Measurements from ENCODE around the gene ARPC2. TPM values are rescaled to one million over a fixed set of nuclear protein-coding genes. Genes with fewer than 3 reads are reported as not detected.

The ARPC2 gene
- total and polyA plus RNA-seq, 10 of the 15 experiments (the other 5 are each of a cell fraction or from before 2014, with no cell fraction given) = 440 to 980 (median 709) TPM

GRCh38 chr2:218257390-218257981, 40.5 kb downstream of the ARPC2 start (continued):
- TF ChIP-seq, protein P1, sequence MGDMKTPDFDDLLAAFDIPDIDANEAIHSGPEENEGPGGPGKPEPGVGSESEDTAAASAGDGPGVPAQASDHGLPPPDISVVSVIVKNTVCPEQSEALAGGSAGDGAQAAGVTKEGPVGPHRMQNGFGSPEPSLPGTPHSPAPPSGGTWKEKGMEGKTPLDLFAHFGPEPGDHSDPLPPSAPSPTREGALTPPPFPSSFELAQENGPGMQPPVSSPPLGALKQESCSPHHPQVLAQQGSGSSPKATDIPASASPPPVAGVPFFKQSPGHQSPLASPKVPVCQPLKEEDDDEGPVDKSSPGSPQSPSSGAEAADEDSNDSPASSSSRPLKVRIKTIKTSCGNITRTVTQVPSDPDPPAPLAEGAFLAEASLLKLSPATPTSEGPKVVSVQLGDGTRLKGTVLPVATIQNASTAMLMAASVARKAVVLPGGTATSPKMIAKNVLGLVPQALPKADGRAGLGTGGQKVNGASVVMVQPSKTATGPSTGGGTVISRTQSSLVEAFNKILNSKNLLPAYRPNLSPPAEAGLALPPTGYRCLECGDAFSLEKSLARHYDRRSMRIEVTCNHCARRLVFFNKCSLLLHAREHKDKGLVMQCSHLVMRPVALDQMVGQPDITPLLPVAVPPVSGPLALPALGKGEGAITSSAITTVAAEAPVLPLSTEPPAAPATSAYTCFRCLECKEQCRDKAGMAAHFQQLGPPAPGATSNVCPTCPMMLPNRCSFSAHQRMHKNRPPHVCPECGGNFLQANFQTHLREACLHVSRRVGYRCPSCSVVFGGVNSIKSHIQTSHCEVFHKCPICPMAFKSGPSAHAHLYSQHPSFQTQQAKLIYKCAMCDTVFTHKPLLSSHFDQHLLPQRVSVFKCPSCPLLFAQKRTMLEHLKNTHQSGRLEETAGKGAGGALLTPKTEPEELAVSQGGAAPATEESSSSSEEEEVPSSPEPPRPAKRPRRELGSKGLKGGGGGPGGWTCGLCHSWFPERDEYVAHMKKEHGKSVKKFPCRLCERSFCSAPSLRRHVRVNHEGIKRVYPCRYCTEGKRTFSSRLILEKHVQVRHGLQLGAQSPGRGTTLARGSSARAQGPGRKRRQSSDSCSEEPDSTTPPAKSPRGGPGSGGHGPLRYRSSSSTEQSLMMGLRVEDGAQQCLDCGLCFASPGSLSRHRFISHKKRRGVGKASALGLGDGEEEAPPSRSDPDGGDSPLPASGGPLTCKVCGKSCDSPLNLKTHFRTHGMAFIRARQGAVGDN (IDR thresholded peaks at IDR 0.05) = no peak
- TF ChIP-seq TCF12 (IDR thresholded peaks at IDR 0.05; ENCODE audit: low read depth, low read length) (no peak), RAD21 (IDR thresholded peaks at IDR 0.05; ENCODE audit: insufficient read depth, low read depth, low read length) (peak; percentile 51), BACH1 (IDR thresholded peaks at IDR 0.05; ENCODE audit: borderline replicate concordance) (0 out of 2 replicates have a peak, but pooled peaks have one; percentile 15), KAT2A (conservative IDR thresholded peaks at IDR 0.05; ENCODE audit: control insufficient read depth, low read depth, low read length) (no peak), BHLHE40 (IDR thresholded peaks at IDR 0.05; ENCODE audit: borderline replicate concordance in 1 of 2, low read depth in 2 of 2, low read length in 1 of 2) (no peak), TCF3 (IDR thresholded peaks at IDR 0.05; ENCODE audit: borderline replicate concordance, insufficient read depth, low read depth, low read length) (no peak), CUX1 (IDR thresholded peaks at IDR 0.05; ENCODE audit: insufficient replicate concordance, low read depth, low read length) (no peak), CHD4 (IDR thresholded peaks at IDR 0.05) (no peak), ZNF274 (IDR thresholded peaks at IDR 0.05; ENCODE audit: insufficient read depth, insufficient read length) (no peak), SMARCA5 (IDR thresholded peaks at IDR 0.05) (peak; percentile 64; the same call in 1 of the 2 replicates), SMAD5 (IDR thresholded peaks at IDR 0.05; ENCODE audit: low read depth) (no peak), BRCA1 (IDR thresholded peaks at IDR 0.05; ENCODE audit: low read depth, low read length) (no peak), GABPA (IDR thresholded peaks at IDR 0.05; ENCODE audit: low read depth) (no peak), ZNF384 (IDR thresholded peaks at IDR 0.05; ENCODE audit: borderline replicate concordance, low read depth, low read length) (no peak), HCFC1 (IDR thresholded peaks at IDR 0.05; ENCODE audit: low read length) (no peak)
- TF ChIP-seq, protein P2, sequence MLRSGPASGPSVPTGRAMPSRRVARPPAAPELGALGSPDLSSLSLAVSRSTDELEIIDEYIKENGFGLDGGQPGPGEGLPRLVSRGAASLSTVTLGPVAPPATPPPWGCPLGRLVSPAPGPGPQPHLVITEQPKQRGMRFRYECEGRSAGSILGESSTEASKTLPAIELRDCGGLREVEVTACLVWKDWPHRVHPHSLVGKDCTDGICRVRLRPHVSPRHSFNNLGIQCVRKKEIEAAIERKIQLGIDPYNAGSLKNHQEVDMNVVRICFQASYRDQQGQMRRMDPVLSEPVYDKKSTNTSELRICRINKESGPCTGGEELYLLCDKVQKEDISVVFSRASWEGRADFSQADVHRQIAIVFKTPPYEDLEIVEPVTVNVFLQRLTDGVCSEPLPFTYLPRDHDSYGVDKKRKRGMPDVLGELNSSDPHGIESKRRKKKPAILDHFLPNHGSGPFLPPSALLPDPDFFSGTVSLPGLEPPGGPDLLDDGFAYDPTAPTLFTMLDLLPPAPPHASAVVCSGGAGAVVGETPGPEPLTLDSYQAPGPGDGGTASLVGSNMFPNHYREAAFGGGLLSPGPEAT (IDR thresholded peaks at IDR 0.05; ENCODE audit: low read depth) = peak; percentile 66
- TF ChIP-seq, protein P3, sequence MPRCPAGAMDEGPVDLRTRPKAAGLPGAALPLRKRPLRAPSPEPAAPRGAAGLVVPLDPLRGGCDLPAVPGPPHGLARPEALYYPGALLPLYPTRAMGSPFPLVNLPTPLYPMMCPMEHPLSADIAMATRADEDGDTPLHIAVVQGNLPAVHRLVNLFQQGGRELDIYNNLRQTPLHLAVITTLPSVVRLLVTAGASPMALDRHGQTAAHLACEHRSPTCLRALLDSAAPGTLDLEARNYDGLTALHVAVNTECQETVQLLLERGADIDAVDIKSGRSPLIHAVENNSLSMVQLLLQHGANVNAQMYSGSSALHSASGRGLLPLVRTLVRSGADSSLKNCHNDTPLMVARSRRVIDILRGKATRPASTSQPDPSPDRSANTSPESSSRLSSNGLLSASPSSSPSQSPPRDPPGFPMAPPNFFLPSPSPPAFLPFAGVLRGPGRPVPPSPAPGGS (IDR thresholded peaks at IDR 0.05; ENCODE audit: borderline replicate concordance, insufficient read depth, low read depth, low read length, poor library complexity, severe bottlenecking) = no peak

Measured in GM12878 (cell line).